ENCODE measurements around the gene MYF5. TPM values are rescaled to one million over a fixed set of nuclear protein-coding genes. Genes with fewer than 3 reads are reported as not detected.

MYF5 gene
- total and polyA plus RNA-seq, 2 of the 4 experiments (the other 2 are of a cell fraction): not detected

GRCh38 chr12:80747800-80748199 is 31.1 kb downstream of the MYF5 start:
- no peaks in the 10 kb centered on the region for H3K79me1 ChIP-seq (ENCODE audit: low read depth in 1 of 2, low read length in 2 of 2)
- H4K5ac ChIP-seq (ENCODE audit: low read depth, low read length): no peak overlapping the region
- H2BK5ac ChIP-seq (ENCODE audit: low read depth, low read length, poor library complexity, severe bottlenecking): no peak overlapping the region
- H3K9me1 ChIP-seq (ENCODE audit: insufficient read depth, low read length): no peaks in the 10 kb centered on the region
- H3K36me3 ChIP-seq (ENCODE audit: control insufficient read depth, insufficient read depth, low read length): no peaks in the 10 kb centered on the region
- H3K27me3 ChIP-seq (ENCODE audit: control insufficient read depth, insufficient read depth, low read length): no peaks in the 10 kb centered on the region
- no TSS peak for BruUV-seq (replicated peaks)
- H3K27ac ChIP-seq (ENCODE audit: insufficient read depth, low read length): no peak overlapping the region
- no peak overlapping the region for H2BK120ac ChIP-seq (ENCODE audit: low read depth, low read length)
- H4K8ac ChIP-seq (ENCODE audit: low read depth in 2 of 2, low read length in 2 of 2): no peak overlapping the region
- H2AK9ac ChIP-seq (replicated peaks; ENCODE audit: low read depth, low read length, poor library complexity): no peak overlapping the region
- no peak overlapping the region for H2BK15ac ChIP-seq (ENCODE audit: low read depth, low read length)
- H2BK20ac ChIP-seq (ENCODE audit: low read depth, low read length): no peak overlapping the region
- in situ Hi-C loops (cut with MboI; ENCODE audit: low sequenced_read_pairs) (no loop called here), dilution Hi-C loops (cut with HindIII; ENCODE audit: low sequenced_read_pairs, unreplicated experiment) (no loop called here), intact Hi-C loops (cut with micrococcal nuclease) (no loop called here)
- TF ChIP-seq CHD1 (IDR thresholded peaks at IDR 0.05; ENCODE audit: low read depth, low read length): no peak
- TF ChIP-seq RFX5 (IDR thresholded peaks at IDR 0.05; ENCODE audit: low read depth, low read length): no peak
- no peak overlapping the region for H3K9ac ChIP-seq (ENCODE audit: low read depth, low read length)
- no peak overlapping the region for H2AFZ ChIP-seq (replicated peaks; ENCODE audit: low read length, poor library complexity)
- no peak overlapping the region for H4K91ac ChIP-seq (ENCODE audit: insufficient read depth, low read depth, low read length)
- no peaks in the 10 kb centered on the region for H3K9me3 ChIP-seq (ENCODE audit: control insufficient read depth, insufficient read depth, low read length)
- no peak overlapping the region for H3K4ac ChIP-seq (ENCODE audit: low read depth, low read length)
- no peak overlapping the region for H2AK5ac ChIP-seq (ENCODE audit: low read depth, low read length)
- no peaks in the 10 kb centered on the region for H3K4me1 ChIP-seq (ENCODE audit: control insufficient read depth, insufficient read depth, low read length)
- no peak overlapping the region for H3K4me3 ChIP-seq (ENCODE audit: insufficient read depth, low read depth, low read length)
- DNase-seq: no peak
- no peak overlapping the region for H3K18ac ChIP-seq (ENCODE audit: low read depth, low read length)
- H3K14ac ChIP-seq (replicated peaks; ENCODE audit: low read depth, low read length): no peak overlapping the region
- H3K56ac ChIP-seq (ENCODE audit: extremely low read depth, insufficient read depth, low read length): no peak overlapping the region
- WGBS, 2 experiments (ENCODE audit: extremely low coverage in 2 of 2, insufficient read length in 1 of 2): no CpG with 5 or more reads among the region's 2 CpGs
- POLR2A ChIA-PET (ENCODE audit: unreplicated experiment): no interaction called here
- H3K23ac ChIP-seq (ENCODE audit: low read depth, low read length): no peak overlapping the region
- H3K4me2 ChIP-seq (ENCODE audit: low read depth, low read length): no peak overlapping the region
- H4K20me1 ChIP-seq (ENCODE audit: insufficient read depth, low read length): no peaks in the 10 kb centered on the region
- CTCF ChIA-PET: no interaction called here
- ATAC-seq (ENCODE audit: low read depth): no peak
